Right renal pelvis (tissue), 4 donors: ENCODE results near the gene PRRC2A. TPM values are rescaled to one million over a fixed set of nuclear protein-coding genes. Genes with fewer than 3 reads are reported as not detected.

Source experiments
- DNase-seq, 4 donors: peaks; one replicate each; pipeline ENCODE4 v3.0.0-alpha.2; 2013; ENCODE audit warnings: low read depth in 4 of 4, low spot score in 3 of 4, missing footprints in 1 of 4
- polyA plus RNA-seq, 4 donors: library from polyadenylated mRNA; unstranded; fragments of 120-200 nt; gene quantifications; one replicate each; pipeline ENCODE4 v1.2.1, GENCODE V29; 2013; ENCODE audit not compliant: insufficient read length in 4 of 4

The PRRC2A gene
- polyA plus RNA-seq, 4 donors, result 158 to 215 (median 172) TPM

DNA sequence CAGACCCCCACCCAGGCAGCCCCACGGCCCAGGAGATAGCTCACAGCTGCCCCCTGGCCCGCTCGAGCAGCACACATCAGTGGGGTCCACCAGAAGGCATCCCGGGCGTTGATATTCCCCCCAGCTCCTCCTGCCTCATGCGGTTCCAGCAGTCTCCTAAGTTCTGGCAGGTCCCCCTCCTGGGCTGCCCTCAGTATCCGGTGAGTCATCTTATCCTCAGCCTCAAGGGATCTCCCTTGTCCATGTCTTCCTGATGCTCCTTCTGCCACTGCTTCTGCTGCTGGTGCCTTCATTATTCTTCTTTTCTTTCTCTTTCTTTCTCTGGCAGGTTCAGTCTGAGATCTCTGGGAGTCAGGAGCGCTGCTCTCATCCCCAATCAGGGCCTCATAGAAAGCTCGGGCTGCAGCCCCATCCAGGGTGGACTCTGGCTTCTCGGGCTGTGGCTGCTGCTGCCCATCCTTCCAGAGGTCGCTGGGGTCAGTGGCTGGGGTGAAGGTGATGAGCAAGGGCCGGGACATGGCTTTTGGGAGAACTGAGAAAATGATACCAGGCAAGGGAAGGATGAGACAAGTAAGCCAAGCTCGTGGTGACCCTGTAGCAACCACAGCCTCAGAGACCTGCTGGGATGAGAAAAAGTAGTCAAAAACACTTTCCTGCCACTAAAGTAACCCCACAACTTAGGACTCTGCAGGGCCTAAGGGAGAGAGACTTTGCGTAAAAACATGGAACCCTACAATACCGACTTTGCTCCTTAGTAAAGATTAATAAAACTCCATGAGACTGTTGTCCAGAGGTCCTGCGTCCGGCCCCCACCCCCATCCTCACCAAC is 43.7 kb downstream of the PRRC2A start:
- DNase-seq, result no peak

DNA sequence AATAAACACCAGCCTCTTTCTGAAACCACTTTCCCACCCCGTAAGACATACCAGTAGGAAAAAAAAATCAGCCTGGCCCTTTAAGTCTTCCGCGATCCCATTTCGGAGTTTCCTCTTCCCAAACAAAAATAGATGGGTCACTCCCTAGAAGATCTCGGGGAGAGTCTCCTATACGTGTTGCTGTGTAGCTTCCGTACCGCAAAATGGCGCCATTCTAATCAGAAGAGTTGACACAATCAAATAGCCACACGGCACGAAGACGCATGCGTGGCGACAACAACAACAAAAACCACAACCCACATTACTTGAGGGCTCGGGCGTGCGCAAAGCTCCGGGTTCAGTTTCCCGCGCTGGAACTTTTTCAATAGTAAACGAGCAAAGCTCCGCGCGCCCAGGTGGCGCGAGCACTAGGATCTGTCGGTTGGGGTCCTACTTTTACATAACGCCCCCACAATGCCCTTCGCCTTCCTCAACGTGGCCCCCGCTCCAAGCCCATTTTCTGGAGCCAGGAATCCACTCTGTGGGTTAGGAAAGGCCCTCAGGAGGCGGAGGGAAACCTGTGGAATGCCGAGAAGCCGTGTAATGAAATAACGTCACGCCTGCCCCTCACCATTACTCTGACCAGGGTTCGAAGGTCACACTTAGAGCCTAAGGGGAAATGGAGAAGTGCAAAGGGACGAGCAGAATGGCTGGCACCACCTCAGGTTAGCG is 44.4 kb downstream of the PRRC2A start, which contains the start of gene GPANK1:
TSS of gene GPANK1 (minus strand) at position 208 of the 711 bp plus-strand sequence. CDS start 519 bp downstream, outside the sequence.
- DNase-seq, result peak; percentile 84 to 93 (median 92)

GRCh38 chr6:31665501-31666336 is 45.2 kb downstream of the PRRC2A start, which contains the start of gene CSNK2B:
Gene CSNK2B (plus strand): TSS chr6:31666080. CDS start chr6:31666832, 752 bp downstream.
- peak; percentile 92 to 97 (median 95) for DNase-seq

- no peak for DNase-seq
These were observed 45.9 kb downstream of the PRRC2A start for GRCh38 chr6:31666337-31666965.

DNA sequence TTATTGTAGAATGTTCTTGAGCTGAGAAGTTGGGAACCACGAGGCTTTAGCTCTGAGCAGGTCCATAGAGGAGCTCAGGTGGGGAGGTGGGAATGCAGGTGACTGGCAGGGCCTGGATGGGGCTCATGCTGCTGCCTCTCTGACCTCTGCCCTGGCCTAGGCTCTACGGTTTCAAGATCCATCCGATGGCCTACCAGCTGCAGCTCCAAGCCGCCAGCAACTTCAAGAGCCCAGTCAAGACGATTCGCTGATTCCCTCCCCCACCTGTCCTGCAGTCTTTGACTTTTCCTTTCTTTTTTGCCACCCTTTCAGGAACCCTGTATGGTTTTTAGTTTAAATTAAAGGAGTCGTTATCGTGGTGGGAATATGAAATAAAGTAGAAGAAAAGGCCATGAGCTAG is 49.2 kb downstream of the PRRC2A start, which contains the start of gene LY6G5B:
TSS of gene LY6G5B (plus strand) at position 301 of the 400 bp plus-strand sequence. CDS start 975 bp downstream, outside the sequence.
- DNase-seq, result no peak

- DNase-seq, result no peak
These were observed 55.9 kb downstream of the PRRC2A start for GRCh38 chr6:31676322-31676903.

DNA sequence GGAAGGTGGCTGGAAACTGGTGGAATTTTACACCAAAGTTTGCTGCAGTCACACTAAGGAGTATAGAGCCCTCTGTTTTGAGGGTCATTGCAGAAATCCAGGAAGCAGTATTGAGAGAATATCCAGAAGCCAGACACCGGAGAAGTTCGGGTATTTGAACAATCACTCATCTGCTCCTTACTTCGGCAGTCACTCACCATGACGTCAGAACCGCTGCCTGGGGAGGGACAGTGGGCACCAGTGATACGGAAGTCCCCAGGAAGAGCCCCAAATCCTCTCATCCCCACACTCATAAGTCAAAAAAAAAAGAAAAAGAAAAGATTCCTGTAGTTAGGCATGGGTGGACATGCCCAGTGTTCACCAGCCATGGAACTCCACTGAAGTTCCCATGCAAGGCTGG is 56.4 kb downstream of the PRRC2A start:
- no peak for DNase-seq

DNA sequence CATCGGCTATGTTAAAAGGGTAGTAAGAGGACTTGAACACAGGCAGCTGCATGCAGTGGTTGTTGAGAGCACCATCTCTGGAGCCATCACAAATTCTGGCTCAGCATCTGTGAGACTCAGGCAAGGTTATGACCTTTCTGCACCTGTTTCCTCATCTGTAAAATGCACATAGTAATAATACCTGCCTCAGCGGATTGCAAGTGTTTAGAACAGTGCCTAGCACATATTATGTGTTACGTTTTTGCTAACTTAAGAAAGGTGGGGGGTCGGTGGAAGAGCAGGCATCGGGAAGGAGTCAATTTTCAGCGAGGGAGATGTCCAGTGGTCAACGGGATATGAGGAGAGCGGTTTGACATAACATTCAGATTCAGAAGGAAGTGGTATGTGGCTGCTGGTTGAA is 57.4 kb downstream of the PRRC2A start:
- no peak for DNase-seq

DNA sequence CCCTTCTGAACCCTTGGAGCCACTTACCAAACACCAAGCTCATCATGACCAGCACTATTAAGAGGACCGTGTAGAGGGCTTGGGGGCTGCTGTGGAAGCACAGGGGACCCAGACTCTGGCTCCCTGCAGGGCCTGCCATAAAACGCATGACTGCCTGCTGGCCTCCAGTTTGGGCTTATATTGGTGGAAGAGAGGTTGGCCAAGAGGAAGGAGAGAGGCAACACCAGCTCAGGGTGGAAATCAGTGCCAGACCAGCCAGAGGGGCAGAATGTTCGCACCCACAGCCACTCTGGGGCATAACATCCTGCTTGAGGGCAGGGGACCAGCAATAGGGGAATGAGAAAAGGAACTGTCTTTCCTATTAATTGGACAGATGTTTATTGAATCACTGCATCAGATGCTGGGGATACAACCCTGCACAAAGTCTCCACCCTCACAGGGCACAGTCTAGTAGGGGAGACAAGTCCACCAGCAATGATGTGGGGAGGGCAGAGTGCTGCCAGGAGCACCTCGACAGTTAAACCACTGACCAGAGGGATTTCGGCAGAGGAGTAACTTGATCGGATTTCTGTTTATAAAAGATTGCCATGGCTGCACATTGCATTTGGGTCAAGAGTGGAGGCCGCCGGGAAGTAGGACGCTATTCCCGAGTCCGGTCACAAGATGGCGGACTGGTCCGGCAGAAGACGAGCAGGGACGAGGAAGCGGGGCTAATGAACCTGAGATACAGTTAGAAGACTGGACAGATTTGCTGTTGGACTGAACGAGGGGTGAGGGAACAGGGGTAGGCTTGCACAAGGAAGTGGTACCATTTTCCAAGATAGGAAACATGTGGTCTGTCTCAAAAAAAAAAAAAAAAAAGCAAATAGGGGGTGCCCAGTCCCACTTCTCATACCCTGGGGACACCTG is 60.0 kb downstream of the PRRC2A start, which contains the start of gene LY6G5C:
TSS of gene LY6G5C (minus strand) at position 842 of the 909 bp plus-strand sequence. CDS start at position 148, 694 bp downstream.
- peak in 1 of 4 donors; percentile 77 for DNase-seq

DNA sequence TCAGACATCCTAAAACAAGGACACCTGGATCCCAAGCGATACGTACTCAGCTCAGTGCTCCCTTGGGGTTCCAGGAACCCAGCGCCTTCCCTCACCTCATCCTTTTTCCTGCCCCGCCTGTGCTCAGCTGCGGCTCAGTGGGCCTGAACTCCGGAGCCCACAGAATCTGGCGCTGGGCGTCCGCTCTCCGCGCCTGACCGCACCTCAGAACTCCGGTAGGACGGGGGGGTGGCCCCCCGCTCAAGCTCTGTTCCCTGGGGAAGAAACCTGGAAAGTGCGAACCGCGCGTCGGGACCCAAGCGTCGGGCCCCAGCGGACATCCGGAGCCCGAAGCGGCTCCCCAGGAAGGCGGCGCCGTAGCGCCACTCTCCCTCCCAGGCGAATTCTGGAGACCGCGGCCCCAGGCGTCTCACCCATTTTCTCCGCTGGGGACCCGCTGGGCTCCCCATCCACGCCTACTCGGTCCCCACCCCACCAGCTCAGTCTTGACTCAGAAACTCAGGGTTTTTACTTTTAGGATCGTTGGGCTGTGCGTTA is 60.7 kb downstream of the PRRC2A start:
- no peak for DNase-seq

GRCh38 chr6:31683591-31683990 is 63.1 kb downstream of the PRRC2A start:
- DNase-seq, result no peak

- no peak for DNase-seq
These were observed 66.0 kb downstream of the PRRC2A start for GRCh38 chr6:31686483-31686882.

DNA sequence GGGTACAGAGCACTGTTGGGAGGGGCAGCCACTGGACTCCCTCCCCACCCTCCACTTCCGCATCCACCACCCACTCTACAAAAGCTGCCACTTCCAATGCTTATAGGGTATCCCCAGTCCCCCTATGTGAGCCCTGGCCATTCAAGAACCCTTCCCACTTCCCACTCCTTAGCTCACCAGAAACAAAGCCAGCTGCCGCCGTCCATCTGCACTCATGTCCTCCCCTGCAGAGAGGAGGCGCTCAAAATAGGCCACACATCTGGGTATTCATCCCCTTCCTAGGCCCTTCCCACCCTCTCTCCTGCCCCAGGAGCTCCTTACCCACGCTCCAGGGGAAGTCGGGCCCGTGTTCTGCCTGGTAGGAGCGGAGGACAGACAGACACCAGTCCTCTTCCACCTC is 66.8 kb downstream of the PRRC2A start:
- DNase-seq, result no peak

Other genes with a start within 250 kb of the PRRC2A start
- gene MICA, start 217.1 kb upstream of the PRRC2A start, polyA plus RNA-seq, result 10 to 100 TPM in 1 of 4 donors, 1 to 10 TPM in 3; 3.3 to 12.2 (median 7.9) TPM
- gene MICB, start 122.6 kb upstream of the PRRC2A start, polyA plus RNA-seq, result 1 to 10 TPM in 3 of 4 donors, under 1 TPM in 1; 0.80 to 1.6 (median 1.4) TPM
- 10 to 100 TPM; 14.0 to 27.9 (median 20.6) TPM for gene MCCD1, start 91.8 kb upstream of the PRRC2A start, polyA plus RNA-seq
- gene DDX39B, start 78.7 kb upstream of the PRRC2A start, polyA plus RNA-seq, result 100 to 1,000 TPM; 498 to 550 (median 542) TPM
- gene ATP6V1G2, start 74.1 kb upstream of the PRRC2A start, polyA plus RNA-seq, result 10 to 100 TPM in 1 of 4 donors, 1 to 10 TPM in 3; 6.4 to 11.8 (median 7.3) TPM
- 10 to 100 TPM; 19.1 to 27.4 (median 20.8) TPM for gene NFKBIL1, start 73.1 kb upstream of the PRRC2A start, polyA plus RNA-seq
- gene LTA, start 48.4 kb upstream of the PRRC2A start, polyA plus RNA-seq, result under 1 TPM; 0.22 to 0.45 (median 0.34) TPM
- under 1 TPM; 0.08 to 0.28 (median 0.16) TPM for gene TNF, start 45.1 kb upstream of the PRRC2A start, polyA plus RNA-seq
- 1 to 10 TPM; 1.0 to 2.3 (median 1.2) TPM for gene LTB, start 38.3 kb upstream of the PRRC2A start, polyA plus RNA-seq
- 1 to 10 TPM; 3.8 to 7.0 (median 4.7) TPM for gene LST1, start 34.4 kb upstream of the PRRC2A start, polyA plus RNA-seq
- under 1 TPM in 1 of 4 donors, not detected in 3; 0.25 TPM for gene NCR3, start 27.7 kb upstream of the PRRC2A start, polyA plus RNA-seq
- gene AIF1, start 5.5 kb upstream of the PRRC2A start, polyA plus RNA-seq, result 10 to 100 TPM; 73.2 to 86.0 (median 82.3) TPM
- 100 to 1,000 TPM; 236 to 267 (median 247) TPM for gene BAG6, start 31.9 kb downstream of the PRRC2A start, polyA plus RNA-seq
- 100 to 1,000 TPM in 3 of 4 donors, 10 to 100 TPM in 1; 91.2 to 139 (median 117) TPM for gene APOM, start 35.2 kb downstream of the PRRC2A start, polyA plus RNA-seq
- 10 to 100 TPM; 20.0 to 22.5 (median 20.7) TPM for gene C6orf47, start 40.1 kb downstream of the PRRC2A start, polyA plus RNA-seq
- gene GPANK1, start 44.3 kb downstream of the PRRC2A start, polyA plus RNA-seq, result 10 to 100 TPM; 25.6 to 28.8 (median 26.0) TPM
- 100 to 1,000 TPM; 237 to 255 (median 246) TPM for gene CSNK2B, start 45.4 kb downstream of the PRRC2A start, polyA plus RNA-seq
- gene LY6G5B, start 49.3 kb downstream of the PRRC2A start, polyA plus RNA-seq, result 10 to 100 TPM; 14.0 to 21.3 (median 15.2) TPM
- 1 to 10 TPM; 2.4 to 3.3 (median 2.7) TPM for gene LY6G5C, start 60.4 kb downstream of the PRRC2A start, polyA plus RNA-seq
- 10 to 100 TPM; 52.5 to 62.6 (median 52.9) TPM for gene ABHD16A, start 82.6 kb downstream of the PRRC2A start, polyA plus RNA-seq
- gene LY6G6F, start 86.2 kb downstream of the PRRC2A start, polyA plus RNA-seq, result 1 to 10 TPM in 1 of 4 donors, under 1 TPM in 3; 0.33 to 1.0 (median 0.80) TPM
- gene LY6G6D, start 94.6 kb downstream of the PRRC2A start, polyA plus RNA-seq, result under 1 TPM in 1 of 4 donors, not detected in 3; 0.82 TPM
- gene LY6G6C, start 101.0 kb downstream of the PRRC2A start, polyA plus RNA-seq, result under 1 TPM in 3 of 4 donors, not detected in 1; 0.28 to 0.43 (median 0.40) TPM
- gene MPIG6B, start 102.7 kb downstream of the PRRC2A start, polyA plus RNA-seq, result 1 to 10 TPM in 3 of 4 donors, under 1 TPM in 1; 0.96 to 3.8 (median 1.2) TPM
- 100 to 1,000 TPM; 148 to 230 (median 168) TPM for gene DDAH2, start 108.6 kb downstream of the PRRC2A start, polyA plus RNA-seq
- 100 to 1,000 TPM; 290 to 327 (median 297) TPM for gene CLIC1, start 115.8 kb downstream of the PRRC2A start, polyA plus RNA-seq
- gene MSH5, start 119.3 kb downstream of the PRRC2A start, polyA plus RNA-seq, result 10 to 100 TPM; 18.3 to 25.7 (median 20.5) TPM
- 1 to 10 TPM; 2.7 to 9.2 (median 5.6) TPM for gene SAPCD1, start 141.9 kb downstream of the PRRC2A start, polyA plus RNA-seq
- 10 to 100 TPM in 1 of 4 donors, 1 to 10 TPM in 3; 7.1 to 10.4 (median 8.7) TPM for gene VWA7, start 156.6 kb downstream of the PRRC2A start, polyA plus RNA-seq
- gene VARS1, start 175.0 kb downstream of the PRRC2A start, polyA plus RNA-seq, result 10 to 100 TPM; 56.8 to 59.8 (median 59.0) TPM
- 10 to 100 TPM; 82.9 to 92.5 (median 84.0) TPM for gene LSM2, start 186.3 kb downstream of the PRRC2A start, polyA plus RNA-seq
- 1 to 10 TPM; 3.8 to 4.8 (median 4.0) TPM for gene HSPA1L, start 194.6 kb downstream of the PRRC2A start, polyA plus RNA-seq
- 100 to 1,000 TPM in 2 of 4 donors, 10 to 100 TPM in 2; 93.4 to 143 (median 105) TPM for gene HSPA1A, start 194.8 kb downstream of the PRRC2A start, polyA plus RNA-seq
- 100 to 1,000 TPM; 106 to 189 (median 147) TPM for gene HSPA1B, start 207.0 kb downstream of the PRRC2A start, polyA plus RNA-seq
- 10 to 100 TPM; 76.5 to 91.2 (median 76.6) TPM for gene NEU1, start 242.1 kb downstream of the PRRC2A start, polyA plus RNA-seq